ENCODE results near the gene NAP1L4. TPM values are rescaled to one million over a fixed set of nuclear protein-coding genes. Genes with fewer than 3 reads are reported as not detected.

NAP1L4 gene
- total RNA-seq, 2 donors from 2014 or later = 45.9 to 57.7 TPM

- intact Hi-C loops (cut with DNase I) = no loop called here
Observed at GRCh38 chr11:2952290-2952689, 39.8 kb downstream of the NAP1L4 start.

GRCh38 chr11:2951231-2952110 is 40.7 kb downstream of the NAP1L4 start:
- Histone ChIP-seq H3K36me3 (replicated peaks in 1 of 2; ENCODE audit: insufficient read depth in 1 of 2, low read depth in 2 of 2) (peaks cover 7 to 30% of the 10 kb centered on the region in 2 donors), H3K27me3 (no peaks in the 10 kb centered on the region), H3K9me3 (no peaks in the 10 kb centered on the region), H3K4me1 (no peaks in the 10 kb centered on the region), H3K4me3 (no peak overlapping the region), H3K27ac (no peak overlapping the region)
- intact Hi-C loops (cut with DNase I) = no loop called here
- no peak for DNase-seq
- 72 to 83% methylated on average over 9 of the region's 9 CpGs for WGBS, 2 donors
- TF ChIP-seq, protein P1, sequence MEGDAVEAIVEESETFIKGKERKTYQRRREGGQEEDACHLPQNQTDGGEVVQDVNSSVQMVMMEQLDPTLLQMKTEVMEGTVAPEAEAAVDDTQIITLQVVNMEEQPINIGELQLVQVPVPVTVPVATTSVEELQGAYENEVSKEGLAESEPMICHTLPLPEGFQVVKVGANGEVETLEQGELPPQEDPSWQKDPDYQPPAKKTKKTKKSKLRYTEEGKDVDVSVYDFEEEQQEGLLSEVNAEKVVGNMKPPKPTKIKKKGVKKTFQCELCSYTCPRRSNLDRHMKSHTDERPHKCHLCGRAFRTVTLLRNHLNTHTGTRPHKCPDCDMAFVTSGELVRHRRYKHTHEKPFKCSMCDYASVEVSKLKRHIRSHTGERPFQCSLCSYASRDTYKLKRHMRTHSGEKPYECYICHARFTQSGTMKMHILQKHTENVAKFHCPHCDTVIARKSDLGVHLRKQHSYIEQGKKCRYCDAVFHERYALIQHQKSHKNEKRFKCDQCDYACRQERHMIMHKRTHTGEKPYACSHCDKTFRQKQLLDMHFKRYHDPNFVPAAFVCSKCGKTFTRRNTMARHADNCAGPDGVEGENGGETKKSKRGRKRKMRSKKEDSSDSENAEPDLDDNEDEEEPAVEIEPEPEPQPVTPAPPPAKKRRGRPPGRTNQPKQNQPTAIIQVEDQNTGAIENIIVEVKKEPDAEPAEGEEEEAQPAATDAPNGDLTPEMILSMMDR (IDR thresholded peaks at IDR 0.05) = no peak
- TF ChIP-seq POLR2A (IDR thresholded peaks at IDR 0.05) = no peak
- ATAC-seq = no peak

More at GRCh38 chr11:2952290-2952689, 39.8 kb downstream of the NAP1L4 start:
- no peak for DNase-seq
- H3K4me1 ChIP-seq = no peaks in the 10 kb centered on the region
- H3K27me3 ChIP-seq = no peaks in the 10 kb centered on the region
- TF ChIP-seq POLR2A (IDR thresholded peaks at IDR 0.05) = no peak
- TF ChIP-seq, protein P1 (IDR thresholded peaks at IDR 0.05) = no peak
- H3K4me3 ChIP-seq = no peak overlapping the region
- 74 to 93% methylated on average over 6 of the region's 6 CpGs for WGBS, 2 donors
- ATAC-seq = no peak
- no peaks in the 10 kb centered on the region for H3K9me3 ChIP-seq
- no peak overlapping the region for H3K27ac ChIP-seq
- peaks cover 12 to 35% of the 10 kb centered on the region in 2 donors for H3K36me3 ChIP-seq (replicated peaks in 1 of 2; ENCODE audit: insufficient read depth in 1 of 2, low read depth in 2 of 2)

- WGBS, 2 donors = 86 to 90% methylated on average over 1 of the region's 1 CpG
- no peak for TF ChIP-seq POLR2A (IDR thresholded peaks at IDR 0.05)
- TF ChIP-seq, protein P1 (IDR thresholded peaks at IDR 0.05) = no peak
- Histone ChIP-seq H3K36me3 (replicated peaks in 1 of 2; ENCODE audit: insufficient read depth in 1 of 2, low read depth in 2 of 2) (peaks cover 6 to 26% of the 10 kb centered on the region in 2 donors), H3K9me3 (no peaks in the 10 kb centered on the region), H3K27me3 (no peaks in the 10 kb centered on the region), H3K4me1 (peaks cover 4% of the 10 kb centered on the region), H3K27ac (no peak overlapping the region), H3K4me3 (no peak overlapping the region)
- DNase-seq (no peak), ATAC-seq (no peak)
- intact Hi-C loops (cut with DNase I) = no loop called here
Observed at GRCh38 chr11:2950825-2951224, 41.3 kb downstream of the NAP1L4 start.

GRCh38 chr11:2949920-2950319 is 42.2 kb downstream of the NAP1L4 start:
- intact Hi-C loops (cut with DNase I) = no loop called here
- TF ChIP-seq POLR2A (IDR thresholded peaks at IDR 0.05) = no peak
- TF ChIP-seq, protein P1 (IDR thresholded peaks at IDR 0.05) = no peak
- WGBS, 2 donors = 87 to 89% methylated on average over 11 of the region's 11 CpGs
- ATAC-seq (no peak), DNase-seq (no peak)
- Histone ChIP-seq H3K9me3 (no peaks in the 10 kb centered on the region), H3K4me3 (no peak overlapping the region), H3K4me1 (peaks cover 12% of the 10 kb centered on the region), H3K36me3 (replicated peaks in 1 of 2; ENCODE audit: insufficient read depth in 1 of 2, low read depth in 2 of 2) (peaks cover 6 to 23% of the 10 kb centered on the region in 2 donors), H3K27ac (no peak overlapping the region), H3K27me3 (no peaks in the 10 kb centered on the region)
